GM06990 (cell line): ENCODE measurements around the gene NID1.

Source experiments
- DNase-seq: peaks from one replicate; pipeline ENCODE4 v3.0.0-alpha.2; 2011; ENCODE audit not compliant: insufficient read length; ENCODE audit errors: extremely low read depth
- H3K27me3 ChIP-seq: replicated peaks from 2 replicates; pipeline ENCODE4 v1.6.0; 2011; ENCODE audit warnings: low read length; ENCODE audit not compliant: control insufficient read depth, insufficient read depth
- H3K36me3 ChIP-seq: 2 replicates; pipeline ENCODE4 v1.5.1; 2011; ENCODE audit warnings: low read length; ENCODE audit not compliant: control insufficient read depth, insufficient read depth
- H3K4me3 ChIP-seq: replicated peaks from 2 replicates; pipeline ENCODE4 v1.5.1; 2011; ENCODE audit warnings: low read depth, mild to moderate bottlenecking, control low read depth, low read length
- TF ChIP-seq, protein P1 (sequence below): IDR thresholded peaks from 2 replicates; pipeline ENCODE4 v1.5.1; 2011; ENCODE audit warnings: low read length, control low read depth, mild to moderate bottlenecking, inconsistent platforms; ENCODE audit not compliant: insufficient read depth, poor library complexity, severe bottlenecking

NID1 gene

DNA sequence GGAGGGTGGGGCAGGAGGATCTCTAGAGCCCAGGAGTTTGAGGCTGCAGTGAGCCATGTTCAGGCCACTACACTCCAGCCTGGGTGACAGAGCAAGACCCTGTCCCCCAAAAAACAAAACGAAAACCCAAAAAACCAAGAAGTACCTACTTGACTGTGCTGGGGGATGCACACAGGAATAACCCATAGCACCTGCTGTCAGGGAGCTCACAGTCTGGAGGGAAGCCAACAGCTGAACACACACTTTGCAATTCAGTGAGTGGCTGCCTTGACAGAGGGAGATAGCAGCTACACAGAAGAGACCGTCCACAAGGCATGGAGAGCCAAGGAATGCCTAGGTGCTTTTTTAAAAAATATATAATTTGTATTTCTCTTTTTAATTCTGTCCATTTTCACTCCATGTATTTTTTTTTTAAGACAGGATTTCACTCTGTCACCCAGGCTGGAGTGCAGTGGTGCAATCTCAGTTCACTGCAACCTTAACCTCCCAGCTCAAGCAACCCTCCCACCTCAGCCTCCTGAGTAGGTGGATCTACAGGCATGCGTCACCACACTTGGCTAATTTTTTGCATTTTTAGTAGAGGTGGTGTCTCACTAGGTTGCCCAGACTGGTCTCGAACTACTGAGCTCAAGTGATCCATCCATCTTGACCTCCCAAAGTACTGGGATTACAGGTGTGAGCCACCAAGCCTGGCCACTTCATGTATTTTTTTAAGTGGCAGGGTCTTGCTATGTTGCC, 68.7 kb downstream of the NID1 start:
- peak; percentile 56 for DNase-seq
- H3K27me3 ChIP-seq, result no peaks in the 10 kb centered on the region
- TF ChIP-seq, protein P1, sequence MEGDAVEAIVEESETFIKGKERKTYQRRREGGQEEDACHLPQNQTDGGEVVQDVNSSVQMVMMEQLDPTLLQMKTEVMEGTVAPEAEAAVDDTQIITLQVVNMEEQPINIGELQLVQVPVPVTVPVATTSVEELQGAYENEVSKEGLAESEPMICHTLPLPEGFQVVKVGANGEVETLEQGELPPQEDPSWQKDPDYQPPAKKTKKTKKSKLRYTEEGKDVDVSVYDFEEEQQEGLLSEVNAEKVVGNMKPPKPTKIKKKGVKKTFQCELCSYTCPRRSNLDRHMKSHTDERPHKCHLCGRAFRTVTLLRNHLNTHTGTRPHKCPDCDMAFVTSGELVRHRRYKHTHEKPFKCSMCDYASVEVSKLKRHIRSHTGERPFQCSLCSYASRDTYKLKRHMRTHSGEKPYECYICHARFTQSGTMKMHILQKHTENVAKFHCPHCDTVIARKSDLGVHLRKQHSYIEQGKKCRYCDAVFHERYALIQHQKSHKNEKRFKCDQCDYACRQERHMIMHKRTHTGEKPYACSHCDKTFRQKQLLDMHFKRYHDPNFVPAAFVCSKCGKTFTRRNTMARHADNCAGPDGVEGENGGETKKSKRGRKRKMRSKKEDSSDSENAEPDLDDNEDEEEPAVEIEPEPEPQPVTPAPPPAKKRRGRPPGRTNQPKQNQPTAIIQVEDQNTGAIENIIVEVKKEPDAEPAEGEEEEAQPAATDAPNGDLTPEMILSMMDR, result no peak
- H3K36me3 ChIP-seq, result no peaks in the 10 kb centered on the region; the same call in 1 of the 2 replicates
- no peak overlapping the region for H3K4me3 ChIP-seq

DNA sequence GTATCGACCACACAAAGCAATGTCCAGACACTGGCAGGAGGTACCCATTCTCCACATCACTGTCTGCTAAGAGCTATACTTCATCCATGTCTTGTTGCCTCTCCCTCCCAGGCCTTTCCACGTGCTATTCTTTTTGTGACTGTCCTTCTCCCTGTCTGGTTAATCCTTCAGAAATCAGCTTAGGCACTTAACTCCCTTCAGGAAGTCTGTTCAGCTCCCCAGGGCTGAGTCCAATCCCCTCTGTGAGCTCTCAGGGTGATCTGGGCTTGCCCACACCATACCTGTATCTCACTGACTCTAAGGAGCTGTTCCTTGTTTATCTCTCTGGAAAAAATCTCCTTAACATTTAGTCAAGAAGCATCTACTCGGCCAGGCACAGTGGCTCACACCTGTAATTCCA, 69.4 kb downstream of the NID1 start:
- TF ChIP-seq, protein P1, result no peak
- no peak for DNase-seq
- peaks cover 2% of the 10 kb centered on the region; the same call in 1 of the 2 replicates for H3K36me3 ChIP-seq
- H3K27me3 ChIP-seq, result no peaks in the 10 kb centered on the region
- H3K4me3 ChIP-seq, result no peak overlapping the region

DNA sequence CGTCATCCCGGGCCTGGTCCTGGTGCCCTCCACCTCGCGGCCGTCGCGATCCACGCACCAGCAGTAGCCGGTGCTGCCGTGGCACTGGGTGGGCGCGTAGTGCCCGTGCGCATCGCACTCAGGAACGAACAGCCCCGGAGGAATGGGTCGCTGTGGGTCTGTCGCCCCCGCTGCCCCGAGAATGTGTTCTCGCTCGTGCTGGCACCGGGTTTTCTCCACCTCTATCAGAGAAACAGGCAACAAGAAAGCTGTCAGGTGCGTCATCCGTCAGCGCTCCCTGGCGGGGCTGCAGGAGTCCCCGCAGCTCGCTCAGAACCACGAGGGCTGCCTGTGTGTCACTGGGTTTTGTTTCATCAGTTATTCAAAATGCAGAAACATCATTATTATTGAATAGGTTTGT, 71.2 kb downstream of the NID1 start:
- Histone ChIP-seq H3K27me3 (no peaks in the 10 kb centered on the region), H3K36me3 (peaks cover 2% of the 10 kb centered on the region; the same call in 1 of the 2 replicates), H3K4me3 (no peak overlapping the region)
- DNase-seq, result no peak
- TF ChIP-seq, protein P1, result no peak

DNA sequence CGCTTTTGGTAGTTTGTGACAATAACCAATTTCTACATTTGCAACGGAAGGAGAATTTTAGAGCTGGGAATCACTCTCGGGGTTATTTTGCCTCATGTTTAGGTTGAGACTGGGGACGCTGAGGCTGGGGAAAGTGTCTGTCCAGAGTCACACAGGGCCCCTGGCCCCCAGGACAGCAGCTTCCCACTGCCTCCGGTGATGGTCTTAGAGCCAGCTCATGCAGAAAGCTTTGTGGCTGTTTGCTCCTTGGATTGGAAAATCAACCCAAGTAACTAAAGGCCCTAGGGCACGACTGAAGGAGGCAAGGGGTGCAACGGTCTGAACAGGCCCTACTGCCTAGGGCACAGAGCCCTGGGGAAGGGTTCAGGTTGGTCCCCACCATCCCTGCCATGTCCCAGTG, 72.0 kb downstream of the NID1 start:
- TF ChIP-seq, protein P1, result no peak
- H3K4me3 ChIP-seq, result no peak overlapping the region
- DNase-seq, result no peak
- no peaks in the 10 kb centered on the region for H3K27me3 ChIP-seq
- peaks cover 2% of the 10 kb centered on the region; the same call in 1 of the 2 replicates for H3K36me3 ChIP-seq

DNA sequence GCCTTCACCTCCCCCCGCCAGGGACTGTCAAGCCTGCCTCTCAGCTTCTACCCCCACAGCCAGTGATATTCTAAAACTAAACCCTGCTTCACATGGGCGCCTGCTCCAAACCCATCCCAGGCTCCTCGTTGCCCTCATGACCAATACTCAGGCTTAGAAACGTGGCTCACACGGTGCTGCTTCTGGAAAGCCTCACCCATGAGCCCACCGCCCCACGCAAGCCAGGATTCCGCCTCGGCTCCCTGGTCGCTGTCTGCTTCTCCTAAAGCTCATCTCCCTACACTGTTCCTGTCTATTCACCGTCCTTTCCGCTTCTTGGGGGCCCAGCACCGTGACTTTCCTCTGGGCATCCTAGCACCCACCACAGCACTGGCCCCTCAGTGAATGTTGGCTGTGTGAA, 72.5 kb downstream of the NID1 start:
- Histone ChIP-seq H3K4me3 (no peak overlapping the region), H3K27me3 (no peaks in the 10 kb centered on the region), H3K36me3 (peaks cover 2% of the 10 kb centered on the region; the same call in 1 of the 2 replicates)
- TF ChIP-seq, protein P1, result no peak
- DNase-seq, result no peak

DNA sequence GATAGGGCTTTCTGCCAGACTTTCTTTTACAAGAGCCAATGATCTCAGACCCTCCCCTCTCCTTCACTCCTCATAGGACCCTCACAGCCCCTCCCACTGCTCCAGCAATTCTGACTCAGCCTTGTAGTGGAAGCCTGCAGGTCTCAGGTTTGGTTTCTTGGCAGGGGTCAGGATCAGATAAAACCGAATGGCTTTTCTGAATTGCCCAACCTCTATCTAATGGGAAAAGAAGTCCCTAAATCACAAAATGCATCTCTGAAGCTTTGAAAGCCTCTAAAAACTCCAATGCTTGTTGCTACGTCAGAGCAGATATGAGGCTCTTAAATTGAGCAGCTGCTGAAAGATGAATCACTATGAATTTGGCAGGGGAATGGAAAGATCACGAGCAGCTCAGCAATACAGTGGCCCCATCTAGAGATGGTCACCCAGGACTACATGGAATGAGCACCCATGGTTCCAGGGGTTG, 74.5 kb downstream of the NID1 start:
- peaks cover 2% of the 10 kb centered on the region; the same call in 1 of the 2 replicates for H3K36me3 ChIP-seq
- TF ChIP-seq, protein P1, result no peak
- no peak for DNase-seq
- no peak overlapping the region for H3K4me3 ChIP-seq
- H3K27me3 ChIP-seq, result no peaks in the 10 kb centered on the region
